Heart left ventricle (tissue), 16 donors: ENCODE measurements around the gene EFNA5. TPM values are rescaled to one million over a fixed set of nuclear protein-coding genes. Genes with fewer than 3 reads are reported as not detected.

Source experiments
- ATAC-seq, 4 donors: fragments of 200-7000 bp; cut with Tn5 transposase; one replicate each; pipeline ENCODE4 v1.9.1; 2020 to 2022; ENCODE audit warnings: moderate library complexity in 4 of 4, mild to moderate bottlenecking in 3 of 4, moderate number of reproducible peaks in 1 of 4
- DNase-seq, 5 donors: peaks; one replicate each; pipeline ENCODE4 v3.0.0-alpha.2; 2020
- H3K27ac ChIP-seq, 12 donors: fragments of 200-600 bp; sonication (generic) in 4 of 12; one replicate each; pipeline versions ENCODE4 v1.5.0 to v1.8.0; 2016 to 2022; ENCODE audit warnings: mild to moderate bottlenecking in 2 of 12
- H3K27me3 ChIP-seq, 9 donors: fragments of 200-600 bp; sonication (generic) in 2 of 9; one replicate each; pipeline versions ENCODE4 v1.5.1 to v1.8.0; 2016 to 2022; ENCODE audit warnings: mild to moderate bottlenecking in 3 of 9
- H3K36me3 ChIP-seq, 9 donors: fragments of 200-600 bp; sonication (generic) in 2 of 9; one replicate each; pipeline versions ENCODE4 v1.5.0 to v1.8.0; 2018 to 2022; ENCODE audit warnings: mild to moderate bottlenecking in 2 of 9
- H3K4me1 ChIP-seq, 12 donors: fragments of 200-600 bp; sonication (generic) in 4 of 12; one replicate each; pipeline versions ENCODE4 v1.5.0 to v1.8.0; 2016 to 2022; ENCODE audit warnings: mild to moderate bottlenecking in 3 of 12
- H3K4me3 ChIP-seq, 12 donors: fragments of 200-600 bp; sonication (generic) in 4 of 12; one replicate each; pipeline versions ENCODE4 v1.5.0 to v1.8.0; 2017 to 2022; ENCODE audit warnings: mild to moderate bottlenecking in 9 of 12, moderate library complexity in 4 of 12
- H3K9me3 ChIP-seq, 12 donors: fragments of 200-600 bp; sonication (generic) in 4 of 12; one replicate each; pipeline versions ENCODE4 v1.5.0 to v1.8.0; 2016 to 2022; ENCODE audit warnings: mild to moderate bottlenecking in 1 of 12
- POLR2A ChIP-seq, 2 donors: fragments of 450-650 bp; IDR thresholded peaks; one replicate each; pipeline ENCODE4 v1.6.1; 2017; ENCODE audit warnings: antibody characterized with exemption in 2 of 2, mild to moderate bottlenecking in 2 of 2, moderate library complexity in 2 of 2
- WGBS, 4 donors: extraction: QIAGEN DNeasy Blood & Tissue Kit in 2 of 4; methylation state at CpG; one replicate each; pipeline versions ENCODE4 v1.1.5 to v1.1.7; 2013 to 2018; 5-methylcytosine and 5-hydroxymethylcytosine counted together
- intact Hi-C, 10 donors: fragments of 100-400 bp; cut with DNase I; formaldehyde crosslinking; loops; one replicate each; pipeline versions ENCODE4 v1.11.1 to v1.14.2; 2022
- polyA plus RNA-seq, 2 donors: library from polyadenylated mRNA; stranded (reverse); fragments of 200-250 nt; gene quantifications; one replicate each; pipeline ENCODE4 v1.2.3, GENCODE V29; 2013
- total RNA-seq, 9 donors: library from RNA; depleted of rRNA in 2 of 9; stranded (reverse); fragments of >200 nt in 2 of 9; fragmentation: NEBNext Ultra II Directional in 3 of 9; extraction: Animal tissue kit (Norgen Biotek cat#: 25700) in 3 of 9; gene quantifications; one replicate each; pipeline versions ENCODE4 v1.1.0 to v1.2.4, GENCODE V29; 2016 to 2023
- TF ChIP-seq, protein P1 (sequence below), 12 donors: fragments of 200-600 bp; sonication (generic) in 4 of 12; IDR thresholded peaks; one replicate each; pipeline versions ENCODE4 v1.5.0 to v1.8.0; 2018 to 2022; ENCODE audit warnings: antibody characterized with exemption in 12 of 12, mild to moderate bottlenecking in 5 of 12
- donor health status: ischemic (EF 13 %, LVEDD 7.1; RV severe dilation, severe dysfunction).
- donor health status: healthy with polysubstance abuse.
- donor health status: DM: no; HTN: yes; CAD: no.
- donor health status: DM: no; HTN: no; CAD: no.
- donor health status: ischemic (EF 25% LVEDD 6.9; RV normal size, moderate dysfunction).
- donor health status: ischemic (EF 25% LVEDD 5.7; RV mildly dilated, moderate dysfunction).
- donor health status: healthy.
- donor health status: DM: yes; HTN: yes; CAD: no.
- donor health status: ischemic (EF 35%, LVEDD 5.7; RV mildly dilated, moderate dysfunction).
- donor health status: nonischemic (EF 11% LVEDD 7.7; RV severe dilation, severe dysfunction).
- donor health status: DM: yes; HTN: yes; CAD: no.
- donor health status: PGD.
- donor health status: ischemic (EF 29% LVEDD 5.4; RV normal size, mild dysfunction).
- donor health status: nonischemic (EF 23%, LVEDD 6.1; RV moderate dilation, normal function).

EFNA5 gene
- total and polyA plus RNA-seq, 11 donors: 6.1 to 58.4 (median 28.3) TPM

DNA sequence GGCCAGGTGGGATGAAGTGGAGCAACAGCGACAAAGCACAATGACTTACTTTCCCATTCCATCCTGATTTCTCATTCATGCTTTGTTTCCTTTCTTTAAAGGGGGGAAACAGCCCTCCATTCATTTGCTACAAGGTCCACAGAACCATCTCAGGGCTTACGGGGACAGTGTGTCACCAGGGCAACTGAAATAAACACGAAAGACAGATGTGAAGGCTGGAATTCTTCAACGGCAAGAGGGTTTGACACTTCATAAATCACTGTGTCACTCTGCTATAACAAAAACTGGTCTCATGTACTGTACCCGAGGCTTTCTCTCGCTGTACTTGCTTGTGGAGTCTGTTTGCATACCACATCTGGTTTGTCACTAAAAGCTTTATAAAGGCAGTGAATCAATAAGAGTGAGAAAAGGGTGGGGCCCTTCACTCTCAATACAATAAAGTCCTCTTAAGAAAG is 150.8 kb downstream of the EFNA5 start:
- Histone ChIP-seq H3K27me3 (no peaks in the 10 kb centered on the region), H3K36me3 (no peaks in the 10 kb centered on the region), H3K4me3 (no peak overlapping the region), H3K4me1 (peaks cover 0 to 25% (median 4%) of the 10 kb centered on the region in 12 donors), H3K27ac (peak overlapping the region in 5 of 12 donors; percentile 5 to 51 (median 12)), H3K9me3 (no peaks in the 10 kb centered on the region)
- intact Hi-C loops: no loop called here
- DNase-seq (no peak), ATAC-seq (peak in 3 of 4 donors; percentile 23 to 53 (median 24))
- WGBS, 4 donors: 16 to 30% (median 24%) methylated on average over 6 of the region's 6 CpGs
- TF ChIP-seq POLR2A (IDR thresholded peaks at IDR 0.05): no peak
- TF ChIP-seq, protein P1, sequence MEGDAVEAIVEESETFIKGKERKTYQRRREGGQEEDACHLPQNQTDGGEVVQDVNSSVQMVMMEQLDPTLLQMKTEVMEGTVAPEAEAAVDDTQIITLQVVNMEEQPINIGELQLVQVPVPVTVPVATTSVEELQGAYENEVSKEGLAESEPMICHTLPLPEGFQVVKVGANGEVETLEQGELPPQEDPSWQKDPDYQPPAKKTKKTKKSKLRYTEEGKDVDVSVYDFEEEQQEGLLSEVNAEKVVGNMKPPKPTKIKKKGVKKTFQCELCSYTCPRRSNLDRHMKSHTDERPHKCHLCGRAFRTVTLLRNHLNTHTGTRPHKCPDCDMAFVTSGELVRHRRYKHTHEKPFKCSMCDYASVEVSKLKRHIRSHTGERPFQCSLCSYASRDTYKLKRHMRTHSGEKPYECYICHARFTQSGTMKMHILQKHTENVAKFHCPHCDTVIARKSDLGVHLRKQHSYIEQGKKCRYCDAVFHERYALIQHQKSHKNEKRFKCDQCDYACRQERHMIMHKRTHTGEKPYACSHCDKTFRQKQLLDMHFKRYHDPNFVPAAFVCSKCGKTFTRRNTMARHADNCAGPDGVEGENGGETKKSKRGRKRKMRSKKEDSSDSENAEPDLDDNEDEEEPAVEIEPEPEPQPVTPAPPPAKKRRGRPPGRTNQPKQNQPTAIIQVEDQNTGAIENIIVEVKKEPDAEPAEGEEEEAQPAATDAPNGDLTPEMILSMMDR (IDR thresholded peaks at IDR 0.05): no peak

DNA sequence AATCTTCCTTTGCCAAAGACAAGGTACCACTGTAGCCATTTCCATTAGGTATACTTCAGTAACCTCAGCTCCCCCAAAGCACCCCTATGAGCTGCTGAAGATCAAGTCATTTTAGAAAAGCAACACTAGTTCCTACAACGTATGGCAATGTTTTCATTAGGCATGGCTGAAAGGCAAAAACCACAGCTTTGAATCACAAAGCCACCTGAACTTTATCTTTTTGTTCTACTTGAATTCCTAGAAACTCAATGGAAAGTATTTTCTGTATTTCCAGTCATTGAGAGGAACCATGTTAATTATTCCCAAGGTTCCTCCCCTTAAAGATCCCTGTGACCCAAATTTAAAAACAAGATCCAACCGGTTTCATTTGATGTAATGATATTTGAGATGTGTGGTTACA is 152.1 kb downstream of the EFNA5 start:
- H3K27ac ChIP-seq: no peak overlapping the region

DNA sequence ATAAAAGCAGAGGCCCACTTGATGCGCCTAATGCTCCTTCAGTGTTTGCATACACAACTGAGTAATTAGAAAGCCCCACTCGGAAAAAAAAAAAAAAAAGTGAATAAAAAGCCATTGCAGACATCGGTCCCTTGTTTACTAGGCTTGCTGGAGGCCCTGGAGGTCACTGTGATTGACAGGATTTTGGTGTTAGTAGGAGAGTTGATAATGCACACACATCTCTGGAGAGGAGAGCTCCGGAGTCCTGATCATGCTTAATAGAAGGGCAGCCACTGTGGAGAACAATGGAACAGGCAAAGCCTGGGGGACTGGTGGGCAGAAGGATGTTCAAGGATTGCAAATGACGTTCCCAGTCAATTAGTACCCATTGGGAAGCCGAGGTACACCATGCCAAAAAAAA is 152.5 kb downstream of the EFNA5 start:
- 48 to 60% (median 54%) methylated on average over 6 of the region's 6 CpGs for WGBS, 4 donors
- ATAC-seq (peak; percentile 35 to 62 (median 46)), DNase-seq (no peak)

More for the DNA sequence above, 152.1 kb downstream of the EFNA5 start:
- no peak for TF ChIP-seq POLR2A (IDR thresholded peaks at IDR 0.05)
- TF ChIP-seq, protein P1 (IDR thresholded peaks at IDR 0.05): no peak
- peaks cover 0 to 20% (median 4%) of the 10 kb centered on the region in 12 donors for H3K4me1 ChIP-seq
- no peak for ATAC-seq
- H3K4me3 ChIP-seq: no peak overlapping the region
- H3K36me3 ChIP-seq: no peaks in the 10 kb centered on the region
- WGBS, 4 donors: 73 to 86% (median 78%) methylated on average over 2 of the region's 2 CpGs
- H3K27me3 ChIP-seq: no peaks in the 10 kb centered on the region
- DNase-seq: no peak
- H3K9me3 ChIP-seq: no peaks in the 10 kb centered on the region
- intact Hi-C loops: no loop called here

DNA sequence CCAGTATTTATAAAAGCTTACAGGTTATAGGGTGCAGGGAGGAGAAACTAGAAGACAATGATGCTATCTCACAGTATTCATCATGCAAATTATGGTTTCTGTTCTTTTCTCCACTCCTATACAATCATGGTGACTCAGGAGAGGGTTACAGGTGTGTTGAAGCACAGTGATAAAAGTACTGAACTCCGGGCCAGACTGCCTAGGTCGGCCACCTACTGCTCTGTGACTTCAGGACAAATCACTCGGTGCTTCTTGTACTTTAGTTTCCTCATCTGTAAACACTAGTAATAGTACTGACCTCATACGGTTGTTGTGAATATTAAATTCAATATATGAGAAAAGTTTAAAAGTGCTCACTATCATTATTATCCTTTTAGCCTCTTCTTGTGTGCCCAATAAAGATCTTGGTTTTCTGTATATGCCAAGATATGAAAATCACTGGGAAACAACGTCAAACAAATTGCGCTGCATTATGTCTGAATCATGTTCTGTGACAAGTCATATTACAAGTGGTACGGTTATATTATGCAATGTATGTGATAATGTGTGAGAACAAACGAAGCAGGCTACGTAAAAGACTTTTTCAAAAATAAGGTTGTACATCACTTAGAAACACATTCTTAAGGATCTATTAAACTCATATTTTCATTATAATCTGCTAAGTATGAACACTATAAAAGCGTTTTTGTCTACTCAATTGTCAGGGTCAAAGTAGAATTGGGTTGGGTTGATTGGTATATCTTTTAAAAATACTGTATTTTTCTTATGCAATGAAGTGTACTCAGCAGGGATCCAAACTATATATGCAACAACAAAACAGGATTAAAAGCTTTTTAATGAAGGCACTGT is 153.3 kb downstream of the EFNA5 start:
- H3K4me3 ChIP-seq: no peak overlapping the region
- WGBS, 4 donors: 76 to 83% (median 82%) methylated on average over 10 of the region's 10 CpGs
- H3K9me3 ChIP-seq: no peaks in the 10 kb centered on the region
- no peaks in the 10 kb centered on the region for H3K36me3 ChIP-seq
- DNase-seq (no peak), ATAC-seq (peak in 1 of 4 donors; percentile 29)
- H3K27me3 ChIP-seq: no peaks in the 10 kb centered on the region
- intact Hi-C loops: no loop called here
- H3K27ac ChIP-seq: peak overlapping the region in 2 of 12 donors; percentile 2 to 4
- TF ChIP-seq, protein P1 (IDR thresholded peaks at IDR 0.05): no peak
- TF ChIP-seq POLR2A (IDR thresholded peaks at IDR 0.05): no peak
- H3K4me1 ChIP-seq: peaks cover 0 to 26% (median 0%) of the 10 kb centered on the region in 12 donors

More for the DNA sequence above, 152.5 kb downstream of the EFNA5 start:
- Histone ChIP-seq H3K36me3 (no peaks in the 10 kb centered on the region), H3K9me3 (no peaks in the 10 kb centered on the region), H3K27ac (peak overlapping the region in 1 of 12 donors; percentile 4), H3K27me3 (no peaks in the 10 kb centered on the region), H3K4me1 (peaks cover 0 to 18% (median 3%) of the 10 kb centered on the region in 12 donors), H3K4me3 (no peak overlapping the region)
- intact Hi-C loops: no loop called here
- TF ChIP-seq POLR2A (IDR thresholded peaks at IDR 0.05): no peak
- TF ChIP-seq, protein P1 (IDR thresholded peaks at IDR 0.05): no peak
